KBM-7 (cell line): Measurements from ENCODE around the gene IGFALS.

ENCODE experiments used
- DNase-seq: peaks from one replicate; pipeline ENCODE4 v3.0.0-alpha.2; 2015
- in situ Hi-C: fragments of 300-500 bp; cut with MboI; formaldehyde crosslinking; loops from 2 replicates; pipeline ENCODE4 v1.14.3; 2020; ENCODE audit warnings: low sequenced_read_pairs, low pct_unique_long_range_greater_than_20kb, mixed read lengths

IGFALS gene

DNA sequence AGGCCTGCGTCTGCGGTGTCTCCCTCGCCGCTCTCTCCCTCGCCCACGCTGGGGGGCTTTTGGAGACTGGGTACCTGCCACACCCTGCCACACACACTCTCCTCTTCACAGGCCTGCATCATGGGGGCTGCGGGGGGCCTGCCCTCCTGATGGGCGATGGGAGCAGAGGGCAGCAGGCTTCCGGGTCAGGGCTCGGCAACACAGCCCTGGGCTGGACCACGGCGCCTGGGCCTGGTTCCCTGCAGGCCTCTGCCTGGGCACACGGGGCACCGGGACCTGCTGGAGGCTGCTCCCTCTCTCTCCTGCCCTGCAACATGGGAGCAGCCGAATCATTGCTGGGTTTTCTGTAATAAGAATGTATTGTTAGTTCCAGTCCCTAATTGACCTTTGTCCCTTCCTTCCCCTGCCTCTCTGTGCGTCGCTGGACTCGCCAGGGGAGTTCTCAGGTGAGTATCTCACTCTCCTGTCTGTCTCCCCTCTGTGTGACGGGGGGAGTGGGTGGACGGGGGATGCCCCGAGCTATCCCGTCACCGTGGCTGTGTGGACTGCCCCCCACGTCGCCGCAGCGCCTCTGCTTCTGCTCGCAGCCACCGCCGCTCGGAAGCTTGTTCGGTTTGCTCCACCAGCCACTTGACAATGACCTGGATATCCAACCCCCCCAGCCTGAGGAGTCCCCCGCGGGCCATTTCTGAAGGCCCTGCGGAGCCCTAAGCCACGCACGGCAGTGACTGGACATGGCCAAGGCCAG lies 35.6 kb downstream of the IGFALS start:
- no peak for DNase-seq
- in situ Hi-C loops, result no loop called here

DNA sequence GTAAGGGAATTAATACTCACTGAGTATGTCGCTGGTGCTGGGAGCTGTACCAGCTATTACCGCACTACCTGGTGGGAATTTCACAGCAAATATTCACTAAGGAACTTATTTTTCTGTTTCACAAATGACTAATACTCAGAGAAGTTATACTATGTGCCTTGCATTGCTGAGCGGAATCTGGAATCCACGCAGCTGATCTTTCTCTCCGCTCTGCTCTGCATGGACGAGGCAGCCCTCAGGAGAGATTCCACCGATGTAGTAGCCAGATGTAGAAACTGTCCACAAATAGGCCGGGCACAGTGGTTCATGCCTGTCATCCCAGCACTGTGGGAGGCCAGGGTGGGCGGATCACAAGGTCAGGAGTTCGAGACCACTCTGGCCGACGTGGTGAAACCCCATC lies 39.3 kb downstream of the IGFALS start:
- in situ Hi-C loops, result no loop called here
- no peak for DNase-seq

DNA sequence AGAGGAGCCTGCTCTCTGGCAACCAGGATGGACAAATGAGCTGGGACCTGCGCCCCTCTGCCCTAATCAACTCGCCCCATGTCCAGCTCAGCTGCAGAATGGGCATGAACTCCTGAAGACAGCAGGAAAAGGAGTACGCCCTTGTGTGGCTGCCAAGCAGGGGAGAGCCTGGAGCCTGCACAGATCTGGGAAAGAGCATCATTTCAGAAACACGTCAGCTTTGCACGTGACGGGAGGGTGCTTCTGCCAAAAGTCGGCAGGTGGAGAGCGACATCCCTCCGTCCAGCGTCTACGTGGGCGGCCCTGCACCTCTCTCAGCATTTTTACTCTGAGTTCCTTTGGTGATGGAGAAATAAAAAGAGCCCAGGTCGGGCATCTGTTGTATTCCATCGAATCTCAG lies 40.7 kb downstream of the IGFALS start:
- in situ Hi-C loops, result no loop called here
- DNase-seq, result no peak

DNA sequence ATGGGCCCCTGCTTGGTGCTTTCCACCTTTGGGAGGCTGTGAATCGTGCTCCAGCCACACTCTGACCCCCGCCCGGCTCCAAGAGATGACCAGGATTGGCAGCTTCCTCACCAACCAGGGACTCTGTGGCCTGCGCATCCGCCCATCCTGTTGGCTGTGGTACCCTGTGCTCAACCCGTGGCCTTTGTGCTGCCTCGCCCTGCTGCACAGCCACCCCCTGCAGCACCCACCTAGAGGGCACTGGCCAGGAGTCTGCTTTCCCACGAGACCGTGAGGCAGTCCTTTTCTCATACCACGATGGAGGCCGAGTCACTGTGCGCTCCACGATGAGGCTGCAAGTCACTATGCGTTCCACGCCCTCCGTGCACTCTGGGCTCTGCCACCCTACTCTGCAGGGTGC lies 41.6 kb downstream of the IGFALS start:
- DNase-seq, result no peak
- in situ Hi-C loops, result no loop called here

DNA sequence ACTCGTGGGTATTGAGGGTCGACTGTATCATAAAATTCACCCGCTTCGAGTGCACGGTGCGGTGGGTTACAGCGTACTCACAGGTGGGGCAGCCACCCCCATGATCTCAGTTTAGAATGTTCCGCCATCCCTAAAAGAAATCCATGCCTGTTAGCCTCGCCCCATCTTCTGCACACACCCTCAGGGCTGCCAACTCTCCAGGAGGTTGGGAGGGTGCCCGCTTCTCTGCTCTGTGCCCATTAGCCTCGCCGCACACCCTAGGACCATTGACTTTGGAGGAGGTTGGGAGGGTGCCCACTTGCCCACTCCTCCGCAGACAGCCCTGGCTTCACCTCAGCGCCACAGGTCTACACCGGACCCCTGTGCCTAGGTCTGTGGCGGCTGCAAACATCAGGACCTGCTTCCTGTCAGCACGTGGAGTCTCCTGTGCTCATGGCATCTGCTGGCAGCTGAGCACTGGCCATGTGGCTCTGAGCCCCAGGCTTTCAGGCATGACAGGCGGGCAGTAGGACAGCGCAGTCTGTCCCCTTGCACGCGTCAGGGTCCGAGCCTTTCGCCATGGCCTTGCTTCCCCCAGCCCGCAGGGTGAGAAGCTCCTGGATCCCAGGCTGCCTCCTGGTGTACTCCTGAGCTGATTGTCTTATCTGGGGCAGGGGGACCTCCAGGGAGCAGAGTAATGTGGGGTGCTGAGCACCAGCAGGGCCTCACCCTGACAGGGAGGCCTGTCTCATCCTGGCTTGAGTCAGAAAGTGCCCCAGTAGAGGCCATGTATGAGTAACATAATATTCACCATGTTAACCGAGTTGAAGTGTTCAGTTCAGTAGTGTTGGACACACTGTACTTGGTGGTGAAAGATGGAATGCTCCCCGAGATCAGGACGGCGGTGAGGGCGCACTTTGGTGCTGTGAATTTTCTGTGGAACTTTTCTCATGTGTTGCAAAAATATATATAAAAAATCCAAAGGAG lies 44.1 kb downstream of the IGFALS start:
- no peak for DNase-seq
- in situ Hi-C loops, result no loop called here

DNA sequence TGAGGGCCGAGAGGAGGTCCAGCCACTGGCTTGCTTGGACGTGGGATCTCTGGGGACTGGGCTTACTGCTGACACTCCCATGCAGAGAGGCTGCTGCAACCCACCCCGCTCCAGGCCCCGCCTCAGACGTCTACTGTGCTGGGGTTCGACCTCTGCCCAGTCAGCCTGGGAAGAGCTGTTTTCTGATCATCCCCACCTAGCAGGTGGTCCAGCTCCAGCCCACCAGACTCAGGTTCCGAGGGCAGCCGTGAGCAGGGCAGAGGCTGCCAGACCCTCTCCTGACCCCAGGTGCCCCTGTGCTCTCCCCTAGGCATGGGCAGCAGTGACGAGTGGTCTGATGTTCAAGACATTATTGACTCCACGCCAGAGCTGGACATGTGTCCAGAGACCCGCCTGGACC lies 45.6 kb downstream of the IGFALS start:
- in situ Hi-C loops, result no loop called here
- DNase-seq, result no peak

DNA sequence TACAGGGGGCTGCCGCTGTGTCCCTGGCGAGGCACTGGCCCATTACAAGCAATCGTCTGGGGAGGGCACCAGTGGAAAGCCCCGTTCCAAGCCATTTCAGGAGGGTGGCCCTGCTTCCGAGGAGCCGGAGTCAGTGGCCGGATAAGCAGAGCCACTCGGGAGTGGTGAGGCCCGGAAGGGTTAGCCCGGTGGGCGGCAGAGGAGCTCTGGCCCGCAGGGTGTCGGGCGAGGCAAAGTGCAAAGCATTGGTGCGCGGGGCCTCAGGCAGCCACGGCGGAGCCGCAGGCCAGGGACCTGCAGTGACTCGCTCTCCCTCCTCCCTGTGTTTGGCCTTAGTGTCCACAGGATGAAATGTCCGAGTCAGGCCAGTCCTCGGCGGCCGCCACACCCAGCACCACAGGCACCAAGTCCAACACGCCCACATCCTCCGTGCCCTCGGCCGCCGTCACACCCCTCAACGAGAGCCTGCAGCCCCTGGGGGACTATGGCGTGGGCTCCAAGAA lies 46.8 kb downstream of the IGFALS start:
- in situ Hi-C loops, result no loop called here
- no peak for DNase-seq

DNA sequence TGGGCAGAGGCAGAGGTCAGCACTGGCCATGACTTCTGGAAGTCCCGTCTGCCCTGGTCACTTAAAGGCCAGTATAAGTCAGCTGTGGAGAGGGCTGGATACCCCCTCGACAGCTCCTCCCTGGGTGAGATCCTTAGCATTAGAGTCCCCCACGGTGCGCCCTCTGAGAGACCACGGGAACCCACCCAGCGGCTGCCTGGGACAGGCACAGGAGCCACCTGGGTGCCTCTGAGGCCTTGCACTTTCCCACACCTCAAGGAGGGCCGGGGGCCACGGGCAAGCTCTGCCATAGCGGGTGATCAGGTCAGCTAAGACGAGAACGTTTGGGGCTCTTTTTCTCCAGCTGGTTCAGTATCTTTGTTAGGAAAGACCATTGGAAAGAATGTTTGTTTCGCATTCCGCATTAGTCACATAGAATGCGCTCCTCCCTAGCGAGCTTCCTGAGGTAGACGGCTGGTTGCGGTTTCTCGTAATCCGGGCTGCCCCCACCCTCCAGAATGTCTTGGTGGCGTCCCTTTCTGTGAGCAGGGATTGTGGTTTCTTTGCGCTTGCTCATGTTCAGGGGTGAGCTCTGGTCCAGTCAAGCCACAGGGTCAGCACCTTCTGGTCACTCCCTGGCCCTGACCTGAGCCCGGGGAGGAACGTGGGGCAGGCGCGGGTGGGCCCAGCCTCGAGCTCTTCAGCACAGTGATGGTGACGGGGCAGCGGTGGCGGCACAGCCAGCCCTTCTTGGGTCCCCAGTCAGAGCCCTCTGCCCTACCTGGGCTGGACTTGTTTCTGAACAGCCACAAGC lies 47.4 kb downstream of the IGFALS start:
- no peak for DNase-seq
- in situ Hi-C loops, result no loop called here

DNA sequence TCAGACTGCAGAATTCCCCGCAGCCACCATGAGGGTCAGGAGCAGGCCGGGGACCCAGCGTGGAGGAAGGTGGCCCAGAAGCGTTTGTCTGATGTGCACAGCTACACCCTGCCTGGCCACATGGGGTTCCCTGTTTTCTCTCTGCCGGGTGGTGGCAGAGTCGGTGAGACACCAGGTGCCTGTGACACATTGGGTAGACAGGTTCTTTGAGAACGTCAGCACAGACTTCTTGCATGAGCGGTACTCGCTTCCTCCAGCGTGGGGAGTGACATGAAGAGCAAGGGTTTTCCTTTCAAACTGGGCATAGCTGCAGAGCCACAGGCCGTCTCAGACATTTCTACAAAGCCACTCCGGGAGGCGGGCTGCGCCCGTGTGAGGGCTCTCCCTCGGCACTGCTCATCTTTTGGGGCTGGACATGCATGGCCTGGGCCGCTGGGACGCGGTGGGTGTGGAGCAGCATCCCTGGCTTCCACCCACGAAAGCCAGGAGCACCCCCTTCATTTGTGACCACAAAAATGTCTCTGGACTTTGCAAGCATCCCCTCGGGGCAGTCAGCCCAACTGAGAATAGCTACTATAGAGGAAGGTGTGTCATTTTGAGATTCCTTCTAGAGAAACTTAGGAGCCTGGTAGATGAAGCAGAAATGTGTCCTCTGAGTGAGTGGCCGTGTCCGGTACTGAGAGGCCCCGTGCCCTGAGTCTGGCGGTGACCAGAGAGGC lies 48.2 kb downstream of the IGFALS start:
- DNase-seq, result no peak
- in situ Hi-C loops, result no loop called here

DNA sequence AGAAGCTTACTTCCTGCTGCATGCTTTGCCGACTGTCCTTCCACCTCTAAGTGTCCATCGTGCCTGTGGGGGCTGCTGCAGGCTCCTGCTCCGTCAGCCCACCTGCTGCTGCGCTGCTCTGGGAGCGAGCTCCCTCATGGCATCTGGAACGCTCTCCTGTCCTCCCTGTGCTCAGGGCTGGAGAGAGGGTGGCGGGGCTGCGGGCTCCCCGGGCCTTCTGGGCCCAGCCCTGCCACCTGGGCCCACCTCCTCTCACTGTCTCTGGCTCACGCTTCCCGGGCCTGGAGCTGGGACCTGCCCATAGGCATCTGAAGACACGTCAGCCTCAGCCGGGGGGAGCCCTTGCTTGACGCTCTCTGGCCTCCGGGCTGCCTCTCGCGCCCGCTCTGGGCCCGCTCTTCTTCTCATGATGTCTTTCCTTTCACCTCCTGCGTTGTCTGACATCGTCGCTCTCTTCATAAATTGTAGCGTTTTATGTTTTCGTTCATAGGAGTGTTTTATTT lies 49.1 kb downstream of the IGFALS start:
- in situ Hi-C loops, result no loop called here
- no peak for DNase-seq

DNA sequence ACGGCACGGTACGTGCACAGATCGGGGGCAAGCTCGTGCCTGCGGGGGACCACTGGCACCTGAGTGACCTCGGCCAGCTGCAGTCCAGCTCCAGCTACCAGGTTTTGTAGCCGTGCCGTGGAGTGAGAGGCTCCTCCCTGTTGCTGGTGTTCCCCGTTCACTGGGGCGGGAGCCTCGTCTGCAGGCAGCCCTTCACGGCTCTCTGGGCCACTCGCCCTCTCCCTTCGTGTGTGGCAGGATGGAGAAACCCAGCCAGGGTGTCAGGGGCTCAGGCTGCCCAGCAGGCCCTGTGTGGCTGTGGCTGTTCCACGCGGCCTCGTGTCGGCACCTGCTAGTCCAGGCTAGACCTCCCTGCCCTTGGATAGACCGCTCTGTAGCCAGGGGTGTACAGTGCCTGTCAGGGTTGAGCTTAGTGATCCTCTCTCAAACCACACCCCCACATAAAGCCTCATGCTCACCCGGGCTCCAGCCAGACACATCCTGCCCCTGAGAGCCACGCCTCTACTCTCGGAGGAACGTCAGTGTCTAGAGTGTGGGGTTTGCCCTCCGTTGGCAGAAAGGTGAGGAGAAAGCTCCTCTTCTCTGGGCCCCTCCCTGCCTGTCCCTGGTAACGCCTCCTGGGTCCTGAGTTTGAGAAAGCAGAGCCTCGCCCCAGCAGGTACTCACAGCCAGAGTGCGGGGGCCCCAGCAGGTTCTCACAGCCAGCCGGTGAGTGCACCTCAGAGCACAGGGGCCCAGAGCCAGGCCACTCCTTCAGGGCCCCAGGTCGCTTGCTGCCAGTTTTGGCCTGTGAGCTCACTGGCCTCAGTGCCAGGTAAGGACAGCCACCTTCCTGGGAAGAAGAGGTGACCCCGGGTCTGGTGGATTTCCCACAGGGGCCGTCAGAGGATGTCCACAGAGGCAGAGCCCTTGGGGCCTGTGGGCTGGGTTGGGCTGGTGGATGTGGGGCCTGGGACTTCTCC lies 49.8 kb downstream of the IGFALS start:
- no peak for DNase-seq
- in situ Hi-C loops, result no loop called here

DNA sequence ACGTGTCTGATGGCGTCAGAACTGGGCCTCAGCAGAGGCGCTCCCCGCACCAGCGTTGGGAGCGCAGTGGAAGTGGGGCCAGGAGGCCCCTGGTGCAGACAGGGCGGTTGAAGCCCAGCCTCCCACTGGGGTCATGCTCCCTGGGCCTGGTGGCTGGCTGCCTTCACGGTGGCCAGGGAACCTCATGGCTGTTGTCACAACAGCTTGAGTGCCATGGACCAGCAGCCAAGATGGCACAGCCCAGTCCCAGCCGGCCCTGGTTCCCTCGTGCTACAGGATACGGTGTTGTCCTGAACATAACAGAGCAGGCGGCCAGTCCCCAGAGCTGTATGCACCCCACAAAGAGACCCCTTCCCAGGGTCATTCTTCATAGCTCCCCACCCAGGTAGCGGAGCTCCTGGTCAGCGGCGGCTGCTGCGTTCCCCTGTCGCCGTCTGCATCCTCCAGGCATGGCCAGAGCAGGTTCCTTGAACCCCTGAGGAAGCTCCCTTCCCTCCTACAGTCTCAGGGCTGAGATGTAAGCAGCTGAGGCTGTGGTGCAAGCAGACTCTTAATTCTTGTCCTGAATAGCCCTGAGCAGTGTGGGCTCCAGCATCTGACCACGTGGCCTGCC lies 51.8 kb downstream of the IGFALS start:
- DNase-seq, result no peak
- in situ Hi-C loops, result no loop called here

DNA sequence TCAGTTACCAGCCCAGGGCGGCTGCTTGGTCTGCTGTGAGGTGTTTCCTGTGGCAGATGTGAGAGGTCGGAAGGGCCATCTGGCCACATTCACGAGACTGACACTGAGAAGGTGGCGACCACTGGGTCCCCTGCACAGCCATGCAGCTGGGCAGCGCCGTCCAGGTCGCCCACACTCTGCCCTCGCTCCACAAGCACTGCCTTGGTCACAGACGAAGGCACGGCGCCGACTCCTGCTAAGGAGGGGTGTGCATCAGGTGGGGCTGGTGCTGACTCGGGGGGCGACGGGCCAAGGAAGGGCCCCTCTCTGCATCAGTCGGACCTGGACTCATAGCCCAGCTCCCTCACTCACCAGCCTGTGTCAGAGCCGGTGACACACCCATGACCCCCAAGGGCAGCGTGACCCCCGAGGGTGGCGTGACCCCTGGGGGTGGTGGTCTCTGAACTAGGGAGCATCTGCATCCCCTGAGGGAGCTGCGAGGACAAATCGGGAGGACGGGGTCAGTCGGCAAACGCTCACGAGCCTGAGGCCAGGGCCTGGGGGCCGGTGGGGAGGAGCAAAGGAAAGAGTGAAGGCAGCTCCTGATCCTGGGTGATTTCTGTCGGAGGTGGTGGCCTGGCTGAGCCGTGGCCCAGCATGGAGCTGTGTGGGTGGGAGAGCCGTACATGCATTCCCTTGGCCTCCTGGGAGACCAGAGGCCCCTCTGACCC lies 52.6 kb downstream of the IGFALS start:
- in situ Hi-C loops, result no loop called here
- no peak for DNase-seq
